GM20431 (cell line): ENCODE measurements around the gene BBS1.

Source experiments
- in situ Hi-C: fragments of 300-500 bp; cut with MseI, MboI; formaldehyde crosslinking; loops from one replicate; pipeline ENCODE4 v1.15.0; 2020; ENCODE audit warnings: low sequenced_read_pairs; ENCODE audit not compliant: unreplicated experiment

BBS1 gene

DNA sequence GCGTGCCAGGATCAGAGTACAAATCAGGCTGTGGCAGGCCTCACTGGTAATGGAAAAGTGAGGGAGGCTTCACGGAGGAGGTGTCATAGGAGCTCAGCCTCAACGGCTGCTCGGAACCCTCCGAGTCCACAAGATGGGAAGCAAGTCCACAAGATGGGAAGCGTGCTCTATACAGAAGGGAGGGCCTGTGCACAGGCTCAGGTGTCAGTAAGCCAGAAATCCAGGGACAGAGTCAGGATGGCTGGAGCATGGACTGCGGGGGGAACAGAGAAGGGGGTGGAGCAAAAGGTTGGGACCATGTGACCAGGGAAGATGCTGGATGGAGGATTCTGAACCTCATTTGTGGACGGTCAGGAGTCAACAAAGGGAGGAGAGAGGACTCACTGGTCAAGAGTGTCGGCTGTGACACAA lies 33.6 kb upstream of the BBS1 start:
- in situ Hi-C loops = no loop called here

DNA sequence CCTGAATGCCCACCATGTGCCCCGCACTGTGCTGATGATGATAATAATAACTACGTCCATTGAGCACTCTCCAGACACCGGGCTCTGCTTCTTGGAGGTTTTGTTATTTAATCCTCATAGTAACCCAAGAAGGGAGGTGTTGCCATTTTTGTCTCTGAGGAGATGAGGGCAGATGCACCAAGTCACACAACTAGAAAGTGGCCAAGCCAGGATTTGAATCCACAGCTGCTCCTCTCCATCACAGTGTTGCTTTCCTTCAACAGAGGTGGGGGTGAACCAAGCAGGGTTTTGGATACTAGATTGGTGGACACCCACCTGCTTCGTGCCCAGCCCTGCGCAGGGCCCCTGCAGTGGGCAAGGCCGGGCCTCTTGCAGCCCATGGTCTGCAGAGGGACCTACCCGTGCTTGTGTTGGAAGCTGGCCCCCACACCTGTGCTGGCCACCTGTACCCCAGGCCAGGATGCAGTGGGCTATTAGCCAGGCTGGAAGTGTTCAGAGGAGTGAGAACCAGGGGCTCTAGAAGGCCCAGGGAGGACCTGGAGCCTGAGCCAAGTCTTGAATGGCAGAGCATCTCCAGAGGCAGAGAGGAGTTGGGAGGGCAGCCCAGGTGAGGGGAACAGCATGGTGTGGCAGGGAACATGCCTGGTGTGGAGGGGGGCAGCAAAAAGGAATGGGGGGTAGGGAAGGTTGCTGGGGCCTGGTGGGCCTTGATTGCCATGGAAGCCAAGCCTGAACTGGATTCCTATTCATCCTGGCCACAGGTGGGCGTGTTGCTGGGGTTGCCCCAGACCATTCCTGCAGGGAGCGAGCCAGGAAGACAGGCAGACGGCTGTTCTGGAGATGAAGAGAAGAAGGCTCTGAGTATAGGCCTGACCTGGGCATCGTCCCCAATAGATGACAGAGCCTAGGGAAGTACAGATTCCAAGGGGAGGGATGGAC lies 32.9 kb upstream of the BBS1 start:
- in situ Hi-C loops = no loop called here

DNA sequence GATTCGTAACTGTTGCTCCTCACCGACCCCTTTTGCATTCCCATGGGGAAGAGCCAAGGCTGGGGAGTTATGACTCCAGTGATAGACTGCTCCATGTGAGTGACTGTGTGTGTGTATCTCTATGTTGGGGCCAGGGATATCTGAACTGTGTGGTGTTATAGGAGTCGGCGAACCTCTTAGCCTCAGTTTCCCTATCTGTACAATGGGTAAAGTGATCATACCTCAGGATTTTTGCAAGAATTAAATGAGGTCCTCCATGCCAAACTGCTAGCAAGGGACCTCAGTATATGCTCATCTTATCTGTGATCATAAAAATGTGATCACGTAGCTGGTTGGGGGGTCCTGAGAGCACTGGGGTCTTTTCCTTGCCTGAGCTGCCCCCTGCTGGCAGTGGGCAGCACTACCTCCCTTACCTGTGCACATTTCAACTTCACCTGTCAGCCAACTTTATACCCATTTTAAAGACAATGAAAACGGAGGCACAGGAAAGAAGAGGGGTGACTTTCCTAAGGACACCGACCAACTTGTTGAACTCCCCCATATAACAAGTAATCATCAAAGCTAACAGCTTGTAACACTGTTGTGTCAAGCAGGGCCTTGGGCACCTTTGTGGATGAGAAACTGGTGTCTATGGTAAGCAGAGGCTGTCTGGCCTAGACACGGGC lies 31.6 kb upstream of the BBS1 start:
- in situ Hi-C loops = no loop called here

GRCh38 chr11:66479394-66480116 lies 30.9 kb upstream of the BBS1 start:
- in situ Hi-C loops = no loop called here

GRCh38 chr11:66480117-66480938 lies 30.1 kb upstream of the BBS1 start, which contains the start of gene DPP3:
DPP3 (plus strand) TSS chr11:66480434; CDS start chr11:66482201, 1,767 bp downstream.
- in situ Hi-C loops = no loop called here

DNA sequence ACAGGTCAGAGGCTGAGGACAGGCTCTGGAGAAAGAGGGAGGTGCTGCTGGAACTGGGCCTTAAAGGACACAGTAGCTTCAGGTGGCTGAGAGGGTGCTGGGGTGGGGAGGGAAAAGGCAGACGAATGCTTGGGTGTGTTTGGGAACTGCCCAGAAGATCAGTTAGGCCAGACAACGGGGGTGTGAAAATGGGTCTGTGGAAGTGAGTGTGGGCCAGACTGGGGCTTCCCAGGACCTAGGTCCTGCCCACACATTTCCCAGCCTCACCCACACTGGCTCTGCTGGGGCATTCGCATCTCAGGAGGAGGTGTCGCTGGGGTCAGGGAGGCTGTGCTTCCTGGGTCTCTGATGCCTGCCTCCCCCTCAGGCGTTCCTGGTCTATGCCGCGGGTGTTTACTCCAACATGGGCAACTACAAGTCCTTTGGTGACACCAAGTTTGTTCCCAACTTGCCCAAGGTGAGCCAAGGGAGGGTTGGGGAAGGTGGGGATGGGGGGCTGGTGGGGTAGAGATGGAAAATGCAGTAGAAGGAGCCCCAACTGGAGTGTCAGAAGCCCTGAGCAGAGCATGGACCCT lies 25.5 kb upstream of the BBS1 start:
- in situ Hi-C loops = no loop called here

DNA sequence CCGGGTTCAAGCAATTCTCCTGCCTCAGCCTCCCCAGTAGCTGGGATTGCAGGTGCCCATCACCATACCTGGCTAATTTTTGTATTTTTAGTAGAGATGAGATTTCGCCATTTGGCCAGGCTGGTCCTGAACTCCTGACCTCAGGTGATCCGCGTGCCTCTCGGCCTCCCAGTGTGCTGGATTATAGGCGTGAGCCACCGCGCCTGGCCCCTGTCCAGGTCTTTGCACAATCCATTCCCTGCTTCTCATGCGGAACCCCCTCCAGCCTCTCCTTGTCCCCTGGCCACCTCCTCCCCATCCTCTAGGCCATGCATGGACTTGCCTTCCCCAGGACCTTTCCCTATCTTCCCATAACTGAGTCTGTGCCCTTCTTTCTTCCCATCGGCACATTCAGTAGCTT lies 21.5 kb upstream of the BBS1 start:
- in situ Hi-C loops = no loop called here

DNA sequence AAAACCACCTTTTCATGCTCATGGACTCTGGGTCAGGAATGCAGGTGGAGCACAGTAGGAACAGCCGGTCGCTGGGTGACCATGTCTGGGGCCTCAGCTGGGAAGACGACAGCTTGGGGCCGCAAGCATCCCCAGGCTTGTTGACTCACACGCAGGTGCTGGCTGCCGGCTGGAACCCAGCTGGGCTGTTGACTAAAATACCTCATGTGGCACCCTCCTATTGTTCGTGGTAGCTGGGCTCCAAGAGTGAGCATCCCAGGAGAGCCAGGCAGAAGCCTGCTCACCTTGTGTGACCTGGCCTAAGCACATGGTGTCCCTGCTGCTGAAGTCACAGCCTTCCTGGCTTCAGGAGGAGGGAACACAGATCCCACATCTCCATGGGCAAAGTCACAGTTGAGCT lies 20.8 kb upstream of the BBS1 start:
- in situ Hi-C loops = no loop called here

DNA sequence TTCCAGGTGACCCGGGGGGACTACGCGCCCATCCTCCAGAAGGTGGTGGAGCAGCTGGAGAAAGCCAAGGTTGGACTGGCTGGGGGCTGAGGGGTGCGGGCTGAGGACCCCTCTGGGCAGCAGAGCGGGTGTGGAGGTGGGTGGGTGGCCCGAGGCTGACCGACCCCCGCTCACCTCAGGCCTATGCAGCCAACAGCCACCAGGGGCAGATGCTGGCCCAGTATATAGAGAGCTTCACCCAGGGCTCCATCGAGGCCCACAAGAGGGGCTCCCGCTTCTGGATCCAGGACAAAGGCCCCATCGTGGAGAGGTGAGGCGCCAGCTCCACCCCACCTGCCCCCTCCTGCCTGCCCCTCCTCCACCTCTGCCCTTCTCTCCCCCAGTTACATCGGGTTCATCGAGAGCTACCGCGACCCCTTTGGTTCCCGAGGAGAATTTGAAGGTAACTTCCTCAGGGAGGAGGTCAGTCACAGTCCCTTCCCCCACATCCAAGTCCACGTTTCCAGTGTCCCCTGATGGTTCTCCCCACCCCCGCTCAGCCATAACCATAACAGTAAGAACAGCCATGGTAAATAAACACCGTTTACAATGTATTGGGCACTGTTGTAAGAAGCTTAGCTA lies 19.0 kb upstream of the BBS1 start:
- in situ Hi-C loops = no loop called here

DNA sequence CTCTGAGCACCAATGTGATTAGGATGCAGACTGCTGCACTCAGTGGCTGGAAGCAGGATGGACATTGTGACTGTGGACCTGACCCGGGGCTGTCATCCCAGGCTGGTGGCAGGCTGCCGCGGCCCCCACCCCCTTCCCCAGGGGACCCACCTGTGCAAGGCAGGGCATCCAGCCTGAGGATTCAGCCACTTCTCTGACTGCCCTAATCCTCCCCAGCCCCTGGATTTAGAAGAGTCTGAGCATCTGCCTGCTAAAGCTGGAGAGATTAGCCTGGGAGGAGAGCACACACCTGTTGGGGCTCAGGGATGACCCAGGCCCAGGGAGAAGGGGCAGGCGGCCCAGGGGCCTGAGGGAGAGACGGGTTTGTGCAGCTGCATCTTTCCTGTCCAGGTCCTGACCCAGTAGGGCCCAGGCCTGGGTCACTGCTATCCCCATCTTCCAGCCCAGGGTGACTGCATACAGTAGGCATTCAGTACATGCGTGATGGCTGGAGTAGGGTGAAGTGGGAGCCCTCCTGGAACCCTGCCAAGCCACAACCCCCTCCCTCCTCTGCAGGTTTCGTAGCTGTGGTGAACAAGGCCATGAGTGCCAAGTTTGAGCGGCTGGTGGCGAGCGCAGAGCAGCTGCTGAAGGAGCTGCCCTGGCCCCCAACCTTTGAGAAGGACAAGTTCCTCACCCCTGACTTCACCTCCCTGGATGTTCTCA lies 18.1 kb upstream of the BBS1 start:
- in situ Hi-C loops = no loop called here

GRCh38 chr11:66493130-66493529 lies 17.3 kb upstream of the BBS1 start:
- in situ Hi-C loops = no loop called here

DNA sequence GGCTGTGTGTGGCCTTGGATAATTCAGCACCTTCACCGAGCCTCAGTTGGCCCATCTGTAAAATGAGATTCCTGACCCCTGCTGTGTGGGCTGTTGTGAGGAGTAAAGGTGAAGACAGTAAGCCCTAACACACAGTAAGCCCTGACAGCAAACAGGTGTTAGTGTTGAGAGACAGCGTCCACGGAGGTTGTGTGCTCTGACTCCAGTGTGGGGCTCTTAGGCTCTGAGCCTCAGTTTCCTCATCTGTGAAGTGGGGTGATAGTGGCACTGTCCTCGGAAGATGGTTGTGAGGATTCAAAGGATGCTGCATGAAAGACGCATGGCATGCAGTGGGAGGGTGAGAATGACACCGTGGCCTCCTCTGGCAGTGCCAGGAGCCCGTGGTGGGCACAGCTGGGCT lies 16.0 kb upstream of the BBS1 start:
- in situ Hi-C loops = no loop called here

DNA sequence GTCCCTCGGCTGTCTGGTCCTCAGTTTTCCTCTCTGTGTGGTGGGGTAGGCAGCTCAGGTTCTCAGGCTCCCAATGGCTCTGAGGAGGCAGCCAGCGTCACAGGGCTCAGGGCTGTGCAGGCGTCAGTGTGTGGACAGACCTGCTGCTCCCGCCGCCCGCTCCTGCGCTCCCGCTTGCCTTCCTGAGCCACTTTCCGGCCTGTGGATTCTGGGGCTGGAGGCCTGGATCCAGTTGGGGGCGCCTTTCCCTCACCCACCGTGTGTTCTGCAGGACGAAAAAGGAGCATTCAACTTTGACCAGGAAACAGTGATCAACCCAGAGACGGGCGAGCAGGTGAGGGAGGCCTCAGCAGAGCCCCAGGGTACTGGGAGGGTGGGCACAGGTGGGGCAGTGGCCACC lies 15.5 kb upstream of the BBS1 start:
- in situ Hi-C loops = no loop called here

DNA sequence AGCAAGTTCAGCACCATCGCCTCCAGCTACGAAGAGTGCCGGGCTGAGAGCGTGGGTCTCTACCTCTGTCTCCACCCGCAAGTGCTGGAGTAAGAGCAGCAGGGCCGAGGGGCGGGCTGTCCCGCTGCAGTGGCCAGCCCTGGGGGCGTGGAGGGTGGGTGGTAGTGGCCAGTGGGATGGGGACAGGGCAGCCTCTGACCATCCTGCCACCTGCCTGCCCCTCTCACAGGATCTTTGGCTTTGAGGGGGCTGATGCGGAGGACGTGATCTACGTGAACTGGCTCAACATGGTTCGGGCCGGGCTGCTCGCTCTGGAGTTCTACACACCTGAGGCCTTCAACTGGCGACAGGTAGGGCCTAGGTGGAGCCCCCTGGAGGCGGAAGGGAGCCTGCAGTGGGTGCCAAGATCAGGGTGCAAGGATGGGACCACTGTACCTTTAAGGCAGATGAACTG lies 15.0 kb upstream of the BBS1 start:
- in situ Hi-C loops = no loop called here

DNA sequence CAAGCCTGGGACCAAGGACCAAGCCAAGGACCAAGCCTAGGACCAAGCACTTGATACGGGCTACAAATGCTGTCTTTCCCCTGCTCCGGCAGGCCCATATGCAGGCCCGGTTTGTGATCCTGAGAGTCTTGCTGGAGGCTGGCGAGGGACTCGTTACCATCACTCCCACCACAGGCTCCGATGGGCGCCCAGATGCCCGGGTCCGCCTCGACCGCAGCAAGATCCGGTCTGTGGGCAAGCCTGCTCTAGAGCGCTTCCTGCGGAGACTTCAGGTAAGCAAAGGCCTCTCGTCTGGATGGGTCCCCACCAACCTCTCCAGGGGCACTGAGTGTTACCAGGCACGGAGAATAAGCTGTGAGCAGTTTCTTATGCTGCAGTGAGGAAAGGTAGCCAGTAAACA lies 13.2 kb upstream of the BBS1 start:
- in situ Hi-C loops = no loop called here

DNA sequence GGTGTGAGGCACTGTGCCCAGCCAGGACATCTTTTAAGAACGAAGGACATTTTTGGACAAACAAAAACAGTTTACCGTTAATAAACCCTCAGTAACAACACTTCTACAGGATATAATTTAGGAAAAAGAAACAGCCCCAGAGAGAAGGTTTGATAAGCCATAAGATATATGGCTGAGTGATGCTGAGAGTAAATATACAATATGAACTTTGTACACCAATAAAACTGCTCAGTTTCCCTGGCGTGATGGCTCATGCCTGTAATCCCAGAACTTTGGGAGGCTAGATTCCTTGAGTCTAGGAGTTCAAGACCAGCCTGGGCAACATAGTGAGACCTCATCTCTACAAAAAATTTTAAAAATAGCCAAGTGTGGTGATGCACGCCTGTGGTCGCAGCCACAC lies 11.9 kb upstream of the BBS1 start:
- in situ Hi-C loops = no loop called here

GRCh38 chr11:66505276-66505816 lies 5.1 kb upstream of the BBS1 start:
- in situ Hi-C loops = no loop called here

DNA sequence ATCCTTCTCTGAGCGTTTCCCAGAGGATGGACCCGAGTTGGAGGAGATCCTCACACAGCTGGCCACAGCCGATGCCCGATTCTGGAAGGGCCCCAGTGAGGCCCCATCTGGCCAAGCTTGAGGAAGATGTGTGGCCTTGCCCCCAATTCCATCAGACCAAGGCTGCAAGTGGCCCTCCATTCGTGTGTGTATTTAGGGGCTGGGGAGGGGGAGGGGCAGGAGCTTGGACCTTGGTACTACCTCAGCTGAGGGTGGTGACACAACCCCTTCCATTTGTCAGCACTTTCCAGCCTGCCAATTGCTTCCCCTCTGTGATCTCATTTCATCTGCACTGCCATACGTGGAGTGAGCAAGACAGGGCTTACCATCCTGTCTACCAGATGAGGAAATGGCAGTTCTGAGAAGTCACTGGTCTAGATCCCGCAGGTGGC lies 1.3 kb upstream of the BBS1 start:
- in situ Hi-C loops = no loop called here
